NCI-H510A (cell line): Measurements from ENCODE around the gene TALDO1.

ENCODE experiments used
- DNase-seq: peaks from one replicate; lab custom pipeline; 2025; lab: John Stamatoyannopoulos, UW

TALDO1 gene

DNA sequence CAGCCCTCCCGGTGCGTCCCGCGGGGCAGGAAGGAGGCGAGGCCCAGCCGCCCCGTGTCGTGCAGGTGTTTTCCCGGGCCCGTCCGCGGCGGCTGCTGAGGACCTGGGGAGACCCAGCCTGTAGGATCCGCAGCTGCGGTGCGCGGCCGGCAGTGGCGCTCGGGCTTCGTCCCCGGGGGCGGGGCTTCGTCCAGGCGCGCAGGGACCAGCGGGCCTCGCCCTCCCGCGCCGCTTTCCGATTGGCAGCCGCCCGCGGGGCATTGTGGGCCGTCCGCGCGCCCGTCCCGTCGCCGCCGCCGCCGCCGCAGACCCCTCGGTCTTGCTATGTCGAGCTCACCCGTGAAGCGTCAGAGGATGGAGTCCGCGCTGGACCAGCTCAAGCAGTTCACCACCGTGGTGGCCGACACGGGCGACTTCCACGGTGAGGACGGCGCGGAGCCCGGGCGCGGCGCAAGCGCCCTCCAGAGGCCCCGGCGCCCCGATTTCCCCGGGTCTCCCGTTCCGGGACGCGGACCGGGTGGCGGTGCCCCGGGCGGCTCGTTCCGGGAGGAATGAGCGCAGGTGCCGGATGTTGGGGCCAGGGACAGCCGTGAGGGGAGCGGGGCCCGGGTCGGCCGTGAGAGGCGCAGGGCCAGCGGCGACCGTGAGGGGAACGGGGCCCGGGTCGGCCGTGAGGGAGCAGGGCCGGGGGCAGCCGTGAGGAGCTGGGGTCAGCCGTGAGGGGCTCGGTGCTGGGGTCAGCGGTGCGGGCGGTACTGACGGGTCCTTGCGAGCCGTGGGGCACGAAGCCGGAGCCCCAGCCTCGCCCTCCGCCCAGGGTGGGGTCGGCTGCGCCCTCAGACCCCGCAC lies at the start of gene TALDO1:
Gene TALDO1 (plus strand): TSS at position 307 of the 849 bp plus-strand sequence. CDS start 18 bp downstream, at position 325.
- peak; percentile 78 for DNase-seq

DNA sequence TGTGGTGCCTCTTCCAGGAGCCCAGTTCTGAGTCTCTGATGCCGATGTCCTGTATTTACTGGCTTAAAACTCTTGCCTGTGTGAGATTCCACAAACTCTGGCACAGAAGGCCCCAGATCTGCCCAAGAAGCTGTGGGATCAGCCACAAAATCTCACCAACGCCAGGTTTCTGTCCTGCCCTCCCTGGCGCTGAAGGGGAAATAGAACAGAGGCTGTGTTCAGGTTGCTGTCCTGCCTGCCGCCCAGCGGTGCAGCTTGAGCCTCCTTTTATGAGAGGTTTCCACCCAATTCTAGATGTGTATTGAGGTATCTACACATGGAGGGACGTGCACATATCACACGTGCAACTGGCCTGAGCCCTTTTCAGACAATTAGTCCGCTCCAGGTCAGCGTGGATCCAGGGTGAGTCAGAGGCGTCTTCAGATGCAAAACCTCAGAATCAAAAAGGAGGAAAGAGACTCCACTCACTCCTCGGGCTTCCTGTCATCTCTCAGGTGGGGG lies 49.4 kb upstream of the TALDO1 start:
- DNase-seq, result no peak

DNA sequence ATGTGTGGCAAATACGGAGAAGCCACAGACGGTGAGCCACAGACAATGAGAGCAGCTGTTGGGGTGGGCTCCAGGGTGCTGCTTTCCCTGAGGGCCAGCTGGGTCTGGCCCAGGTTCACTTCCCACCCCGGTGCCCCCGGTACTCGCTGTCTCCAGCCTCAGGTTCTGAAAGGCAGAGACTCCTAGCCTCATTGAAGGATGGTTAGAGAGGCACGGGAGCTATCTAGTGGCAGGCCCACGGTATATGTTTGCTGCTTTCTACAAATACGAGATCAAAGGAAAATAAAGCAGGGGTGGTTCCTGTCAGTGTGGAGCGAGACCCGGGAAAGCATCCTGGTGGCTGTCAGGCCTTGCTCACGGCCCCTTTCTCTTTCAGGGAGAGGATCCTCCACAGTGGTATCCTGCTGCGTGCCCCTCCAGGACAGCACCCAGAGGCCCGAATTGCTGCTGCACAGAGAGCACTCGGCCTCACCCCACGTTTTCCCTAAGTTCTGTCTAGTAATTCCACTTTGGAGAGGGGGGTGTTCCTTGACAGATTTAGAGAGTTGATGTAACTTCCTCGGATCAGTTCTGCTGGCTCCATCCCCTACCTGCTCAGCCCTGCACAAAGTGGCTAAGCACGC lies 48.7 kb upstream of the TALDO1 start:
- no peak for DNase-seq

DNA sequence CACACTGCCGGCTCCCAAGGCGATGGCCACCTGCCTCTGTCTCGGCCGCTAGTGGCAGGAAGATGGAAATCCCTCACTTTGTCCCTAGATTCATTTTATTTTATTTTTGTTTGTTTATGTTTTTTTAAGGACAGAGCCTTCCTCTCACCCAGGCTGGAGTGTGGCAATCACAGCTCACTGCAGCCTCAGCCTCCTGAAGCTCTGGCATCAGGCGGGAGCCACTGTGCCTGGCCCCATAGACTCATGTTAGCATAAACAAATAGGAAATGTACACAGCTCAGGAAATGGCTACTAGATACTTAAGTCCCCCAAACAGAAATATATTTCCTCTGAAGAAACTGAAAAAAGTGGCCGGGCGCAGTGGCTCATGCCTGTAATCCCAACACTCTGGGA lies 48.2 kb upstream of the TALDO1 start:
- DNase-seq, result no peak

DNA sequence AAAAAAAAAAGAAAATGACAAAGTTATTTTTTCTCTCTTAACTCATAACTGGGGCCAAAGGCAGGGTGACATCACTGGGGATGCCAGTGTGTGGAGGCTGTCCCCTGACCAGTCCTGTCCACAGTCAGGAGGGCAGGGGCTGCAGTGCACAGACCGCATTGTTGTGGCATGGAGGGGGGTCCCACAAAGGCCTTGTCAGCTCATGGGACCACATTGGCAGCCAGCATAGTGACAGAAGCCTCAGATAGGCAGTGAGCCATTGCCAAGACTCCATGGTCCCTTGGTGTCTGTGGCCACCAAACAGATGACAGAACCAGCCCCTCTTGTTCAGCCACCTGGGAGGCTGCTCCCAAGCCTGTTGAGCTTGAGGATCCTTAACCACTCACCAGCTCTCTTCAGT lies 47.5 kb upstream of the TALDO1 start:
- no peak for DNase-seq

DNA sequence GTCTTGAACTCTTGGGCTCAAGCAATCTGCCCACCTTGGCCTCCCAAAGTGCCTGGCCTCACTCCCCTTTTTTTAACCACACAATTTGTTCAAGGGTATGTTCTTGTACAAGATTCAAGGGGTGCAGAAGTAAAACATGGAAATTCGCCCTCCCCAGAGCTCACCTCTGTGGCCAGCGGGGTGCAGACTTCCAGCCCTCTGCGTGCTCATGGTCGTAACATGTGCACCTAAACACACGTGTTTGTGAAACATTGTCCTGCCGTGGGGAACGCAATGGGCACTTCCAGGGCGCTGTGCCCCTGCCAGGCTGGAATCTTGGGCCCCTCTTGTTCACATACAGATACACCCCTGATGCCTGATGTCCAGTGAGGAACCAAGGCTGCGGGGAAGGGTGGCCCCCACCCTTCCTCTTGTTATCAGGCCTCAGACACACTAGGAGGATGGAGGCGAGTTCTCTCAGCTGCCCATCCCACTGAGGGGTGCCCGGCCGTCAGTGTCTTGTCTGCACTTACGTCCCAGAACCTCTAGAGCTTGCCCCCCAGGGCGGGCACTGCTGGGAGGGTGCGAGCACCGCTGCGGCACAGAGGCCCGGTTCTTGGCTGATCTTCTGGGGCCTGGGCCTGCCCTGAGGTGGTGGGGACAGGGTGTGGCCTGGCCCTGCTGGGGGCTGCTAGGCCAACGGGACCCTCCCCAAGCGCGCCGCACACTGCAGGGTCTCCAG lies 45.4 kb upstream of the TALDO1 start:
- no peak for DNase-seq

DNA sequence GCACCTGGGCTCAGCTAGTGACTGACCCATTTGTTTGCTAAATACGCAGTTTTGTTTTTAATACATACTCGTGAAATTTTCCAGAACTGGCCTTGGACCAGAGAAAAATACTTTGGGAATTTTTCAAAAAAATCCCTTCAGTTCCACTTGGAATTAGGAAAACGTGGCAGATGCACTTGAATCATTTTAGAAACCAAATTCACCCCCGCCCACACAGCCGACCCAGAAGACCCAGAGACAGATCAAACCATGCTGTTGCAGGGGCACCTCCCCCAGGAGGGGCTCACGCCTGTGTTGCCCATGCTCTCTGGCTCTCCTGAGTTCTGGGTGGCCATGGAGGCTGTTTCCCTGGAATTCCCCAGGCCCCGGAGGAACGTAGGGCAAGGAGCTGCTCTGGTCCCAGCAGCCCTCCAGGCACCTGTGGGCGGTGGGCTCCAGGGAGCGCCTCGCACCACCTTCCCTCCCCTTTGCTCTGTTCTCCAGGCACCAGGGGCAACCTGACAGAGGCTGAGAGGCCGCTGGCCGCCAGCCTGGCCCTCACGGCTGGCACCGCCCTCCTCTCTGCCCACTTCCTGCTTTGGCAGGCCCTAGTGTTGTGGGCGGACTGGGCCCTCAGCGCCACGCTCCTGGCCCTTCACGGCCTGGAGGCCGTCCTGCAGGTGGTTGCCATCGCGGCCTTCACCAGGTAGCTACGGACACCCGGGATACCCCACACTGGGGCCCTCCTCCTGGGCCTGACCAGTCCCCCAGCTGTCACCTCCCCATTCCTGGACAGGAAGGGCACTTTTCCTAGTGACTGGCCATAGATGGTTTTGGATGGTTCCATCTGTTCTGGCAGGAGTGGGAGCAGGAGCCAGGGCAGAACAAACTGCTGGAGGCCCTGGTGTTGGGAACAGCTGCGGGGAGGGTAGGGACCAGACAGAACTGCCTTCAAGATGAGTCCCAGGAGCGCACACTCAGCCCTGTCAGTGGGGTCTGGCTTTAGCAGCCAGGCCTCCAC lies 44.5 kb upstream of the TALDO1 start:
- DNase-seq, result no peak

DNA sequence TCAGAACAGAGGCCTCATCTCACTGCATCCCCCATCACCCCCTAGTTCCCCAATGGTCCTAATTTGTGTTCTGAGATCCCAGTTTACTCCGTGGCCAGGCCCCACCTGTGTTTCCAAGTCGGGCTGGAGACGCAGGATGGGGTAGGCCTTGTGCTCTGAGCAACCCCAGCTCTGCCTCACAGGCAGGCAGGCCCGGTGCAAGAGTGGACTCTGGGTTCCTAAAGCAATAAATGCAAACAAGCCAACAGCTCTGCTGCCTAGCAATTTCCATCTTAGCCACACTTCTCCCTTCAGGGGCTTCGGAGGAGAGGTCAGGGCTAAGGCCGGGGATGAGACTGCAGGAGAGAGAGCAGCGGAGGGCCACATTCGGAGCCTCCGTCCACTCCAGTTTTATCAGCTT lies 43.8 kb upstream of the TALDO1 start:
- DNase-seq, result no peak

DNA sequence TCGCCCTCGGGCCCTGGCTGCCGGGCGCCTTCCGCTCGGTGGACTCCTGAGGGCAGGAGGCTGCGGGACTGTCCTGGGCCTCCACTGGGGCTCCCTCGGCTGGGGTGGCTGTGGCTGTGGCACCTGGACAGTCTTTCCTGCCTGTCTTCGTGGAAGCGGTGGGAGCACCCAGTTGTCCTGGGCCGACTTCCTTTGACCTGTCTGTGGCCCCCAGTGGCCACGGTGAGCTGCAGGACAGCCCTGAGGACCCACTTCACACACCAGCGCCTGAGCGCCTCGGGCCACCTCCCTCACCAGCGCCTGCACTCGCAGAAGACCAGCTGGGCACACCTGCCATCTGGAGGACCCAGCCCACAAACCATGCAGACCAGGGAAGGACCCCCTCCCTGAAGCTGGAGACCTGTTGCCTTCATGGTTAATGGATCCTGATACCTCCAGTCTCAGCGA lies 43.0 kb upstream of the TALDO1 start:
- no peak for DNase-seq

DNA sequence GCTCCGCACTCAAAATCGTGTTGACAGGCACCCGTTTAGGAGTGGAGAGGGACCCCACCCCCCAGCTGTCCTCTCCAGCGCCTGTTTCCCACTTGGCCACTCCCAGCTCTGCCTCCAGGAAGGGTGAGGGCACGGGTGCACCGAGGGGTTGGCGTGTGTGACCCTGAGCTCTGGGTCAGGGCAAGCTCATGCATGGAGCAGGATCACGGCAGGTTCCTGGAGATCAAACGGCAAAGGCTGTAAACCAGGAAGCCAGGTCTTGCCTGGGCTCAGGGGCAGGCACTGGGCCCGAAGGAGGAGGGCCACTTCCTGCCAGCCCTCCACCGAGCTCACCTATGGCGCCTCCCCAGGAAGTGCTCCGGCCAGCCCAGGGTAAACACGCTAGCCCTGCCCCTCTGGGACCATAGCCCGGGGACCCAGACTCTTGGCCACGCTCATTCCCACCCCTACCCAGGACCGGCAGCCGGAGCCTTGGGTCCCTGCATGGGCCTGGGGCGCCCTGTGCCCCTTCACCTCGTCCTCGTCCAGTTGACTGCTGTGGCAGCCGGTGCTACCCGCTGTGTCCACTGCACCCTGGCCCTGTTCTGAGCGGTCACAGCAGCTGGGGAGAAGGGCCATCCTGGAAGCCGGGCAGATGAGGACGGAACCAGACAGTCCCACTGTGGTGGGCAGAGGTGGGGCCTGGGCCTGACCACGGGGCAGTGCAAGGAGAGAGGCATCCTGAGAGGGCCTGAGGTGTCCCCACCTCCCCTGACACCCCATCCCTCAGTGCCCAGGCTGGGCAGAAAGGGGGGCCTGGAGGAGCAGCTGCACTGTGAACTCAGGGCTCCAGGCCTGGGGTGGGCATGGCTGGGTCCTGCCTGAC lies 42.3 kb upstream of the TALDO1 start:
- no peak for DNase-seq

DNA sequence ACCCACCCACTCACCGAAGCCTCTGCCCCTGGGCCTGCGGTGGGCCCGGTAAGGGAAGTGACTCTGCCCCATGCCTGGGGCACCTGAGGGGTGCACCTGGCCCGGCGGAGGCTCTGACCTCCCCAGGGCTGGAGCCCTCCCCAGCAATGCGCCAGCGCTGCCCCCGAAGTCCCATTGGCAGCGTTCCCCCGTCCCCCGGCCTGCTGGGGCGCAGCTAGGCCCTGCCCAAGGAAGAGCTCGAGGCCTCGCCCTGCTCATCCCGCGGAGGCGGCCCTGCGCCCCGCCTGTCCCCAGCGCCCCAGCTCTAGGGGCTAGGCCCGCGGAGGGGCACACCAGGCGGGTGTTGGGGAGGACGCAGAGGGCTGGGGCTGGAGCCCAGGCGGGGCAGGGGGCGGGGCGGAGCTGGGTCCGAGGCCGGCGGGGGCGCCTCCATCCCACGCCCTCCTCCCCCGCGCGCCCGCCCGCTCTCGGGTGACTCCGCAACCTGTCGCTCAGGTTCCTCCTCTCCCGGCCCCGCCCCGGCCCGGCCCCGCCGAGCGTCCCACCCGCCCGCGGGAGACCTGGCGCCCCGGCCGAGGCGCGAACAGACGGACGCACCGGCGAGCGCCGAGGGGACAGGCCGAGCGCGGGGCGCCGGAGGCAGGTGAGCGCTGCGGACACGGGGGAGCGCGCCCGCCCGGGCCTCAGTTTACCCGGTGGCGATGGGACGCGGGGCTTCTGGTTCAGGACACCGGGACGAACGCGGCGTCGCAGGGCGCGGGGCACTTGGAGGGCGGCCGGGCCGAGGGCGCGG lies 41.4 kb upstream of the TALDO1 start, which contains the start of gene EPS8L2:
Gene EPS8L2 (plus strand): TSS at position 586 of the 793 bp plus-strand sequence. CDS start 3,177 bp downstream, outside the sequence.
- DNase-seq, result no peak

DNA sequence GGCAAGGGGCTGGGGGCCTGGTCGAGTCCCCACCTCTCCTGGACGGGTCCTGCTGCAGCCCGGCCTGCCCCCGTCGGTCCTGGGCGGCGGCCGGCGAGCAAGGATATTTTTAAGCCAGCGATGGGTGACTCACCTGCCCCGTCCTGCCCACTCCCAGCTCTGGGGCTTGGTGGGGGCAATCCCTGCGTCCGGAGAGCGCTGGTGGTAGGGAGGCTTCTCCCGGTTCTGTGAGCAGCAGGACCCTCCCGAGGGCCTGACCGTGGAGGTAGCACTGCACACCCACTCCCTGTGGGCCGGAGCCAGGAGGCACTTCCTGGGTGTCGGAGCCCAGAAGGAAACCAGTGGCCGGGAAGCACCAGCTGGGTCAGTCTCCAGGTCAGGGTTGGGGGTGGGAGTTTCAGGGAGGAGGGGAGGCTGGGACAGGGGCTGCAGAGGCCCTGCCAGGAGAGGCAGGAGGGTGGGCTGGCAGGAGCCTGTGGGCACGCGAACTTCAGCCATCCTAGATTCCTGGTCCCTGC lies 40.8 kb upstream of the TALDO1 start:
- no peak for DNase-seq

DNA sequence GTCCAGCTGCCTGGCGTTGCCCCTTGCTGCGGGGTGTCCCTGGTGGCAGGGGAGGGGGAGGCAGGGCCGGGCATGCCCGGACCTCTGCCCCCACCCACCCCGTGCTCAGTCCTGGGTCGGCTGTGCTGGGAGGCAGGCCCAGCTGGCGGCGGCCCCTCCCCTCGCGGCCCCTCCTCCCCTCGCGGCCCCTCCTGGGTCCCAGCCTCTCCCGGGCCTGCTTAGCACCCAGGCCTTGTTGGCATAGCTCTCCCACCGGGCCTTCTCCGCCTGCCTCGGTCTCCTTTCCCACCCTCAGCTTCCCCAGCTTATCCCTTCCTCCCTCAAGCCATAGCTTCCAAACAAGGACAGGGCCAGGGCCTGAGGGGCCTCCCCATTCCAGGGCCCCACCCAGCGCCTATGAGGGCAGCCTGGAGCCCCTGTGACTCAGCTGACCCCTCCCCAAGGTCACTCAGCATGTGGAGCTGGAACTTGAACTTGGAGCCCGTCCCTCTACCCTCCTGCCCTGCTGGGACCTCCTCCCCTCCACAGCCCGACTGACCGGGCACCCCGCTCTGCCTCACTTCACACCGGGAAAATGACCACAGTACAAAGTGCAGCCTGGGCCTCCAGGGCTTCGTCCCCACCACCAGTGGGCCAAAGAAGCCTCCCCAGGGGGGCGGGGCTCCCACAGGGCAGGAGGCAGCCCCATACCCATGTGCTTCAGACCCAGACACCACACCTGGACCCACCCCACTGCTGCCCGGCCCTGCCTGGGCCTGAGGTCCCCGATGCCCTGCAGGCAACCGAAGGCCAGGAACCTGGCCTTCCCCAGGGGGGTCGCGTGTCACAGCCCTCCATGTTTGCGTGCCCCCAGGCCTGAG lies 40.1 kb upstream of the TALDO1 start:
- no peak for DNase-seq

DNA sequence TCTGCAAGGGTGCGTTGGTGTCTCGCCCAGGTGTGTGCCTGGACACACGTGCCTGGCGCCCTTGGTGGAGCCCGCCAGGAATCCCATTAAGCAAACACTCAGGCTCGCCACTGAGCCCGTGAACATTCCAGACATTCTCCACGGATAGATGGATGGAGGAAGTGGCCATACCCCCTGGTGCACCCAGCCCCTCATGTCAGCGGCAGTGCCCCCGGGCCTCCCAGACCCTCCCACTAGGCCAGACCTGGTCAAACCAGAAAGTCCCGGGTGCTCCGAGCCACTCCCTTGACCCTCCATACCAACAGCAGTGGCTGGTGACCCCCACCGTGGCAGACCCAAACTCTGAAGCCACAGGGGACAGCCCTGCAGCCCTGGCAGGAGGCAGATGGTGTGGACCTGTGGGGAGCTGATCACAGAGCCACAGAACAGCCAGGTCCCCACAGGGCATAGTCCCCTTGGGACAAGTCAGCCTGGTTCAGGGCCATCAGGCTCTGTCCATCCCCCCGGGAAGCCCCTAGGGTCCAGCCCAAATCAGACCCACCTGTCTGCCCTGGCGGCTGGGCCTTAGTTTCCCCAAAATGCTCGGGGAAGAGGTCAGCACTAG lies 39.3 kb upstream of the TALDO1 start:
- no peak for DNase-seq

DNA sequence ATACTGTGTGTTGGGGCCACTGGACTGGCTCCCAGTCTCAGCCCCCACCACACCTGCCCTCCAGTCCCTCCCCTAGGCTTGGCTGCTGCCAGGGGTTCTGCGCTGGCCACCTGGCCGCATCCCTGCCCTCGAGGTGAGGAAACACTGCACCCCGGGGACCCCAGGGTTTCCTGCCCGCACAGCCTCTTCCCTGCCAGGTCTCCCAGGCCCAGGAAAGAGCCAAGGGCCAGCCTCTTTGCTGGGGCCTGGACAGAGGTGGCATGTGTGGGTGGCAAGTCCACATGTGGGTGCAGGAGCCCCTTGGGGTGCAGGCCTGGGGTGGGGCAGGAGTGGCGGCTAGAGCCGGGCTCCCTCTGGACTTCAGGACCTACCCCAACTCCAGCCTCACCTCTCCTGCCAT lies 38.8 kb upstream of the TALDO1 start:
- no peak for DNase-seq

DNA sequence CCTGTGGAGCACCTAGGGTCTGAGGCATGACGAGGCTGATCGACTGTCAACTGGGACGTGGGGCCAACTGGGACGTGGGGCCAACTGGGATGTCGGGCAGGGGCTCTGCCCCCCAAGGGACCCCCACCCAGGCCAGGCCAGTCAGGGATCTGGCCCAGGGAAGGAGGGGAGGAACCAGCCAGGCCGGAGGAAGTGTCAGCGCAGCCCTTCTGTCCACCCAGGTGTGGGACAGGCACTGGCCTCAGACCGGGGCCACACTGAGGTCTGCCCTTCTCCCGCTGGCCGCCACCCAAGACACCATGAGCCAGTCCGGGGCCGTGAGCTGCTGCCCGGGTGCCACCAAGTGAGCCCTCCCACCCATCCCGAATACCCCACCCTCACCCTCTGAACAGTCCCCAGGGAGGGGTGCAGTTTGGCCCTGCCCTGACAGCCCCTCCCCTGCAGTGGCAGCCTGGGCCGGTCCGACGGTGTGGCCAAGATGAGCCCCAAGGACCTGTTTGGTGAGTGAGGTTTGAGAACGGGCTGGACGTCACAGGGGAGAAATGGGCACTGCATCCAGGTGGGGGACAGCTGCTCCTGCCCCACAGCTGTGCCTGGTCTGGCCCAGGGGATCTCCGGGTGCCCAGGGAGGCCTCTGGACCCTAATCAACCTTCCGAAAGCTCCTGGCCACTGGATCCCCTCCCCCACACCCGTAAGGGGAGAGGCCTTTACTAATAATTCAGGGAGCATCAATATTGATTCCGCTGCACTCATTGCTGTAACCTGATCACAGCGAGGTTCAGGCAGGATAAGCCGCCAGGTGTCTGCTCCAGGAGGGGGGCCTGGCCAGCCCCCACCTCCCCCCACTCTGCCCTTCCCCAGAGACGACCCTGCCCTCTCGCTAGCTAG lies 37.9 kb upstream of the TALDO1 start:
- DNase-seq, result no peak

DNA sequence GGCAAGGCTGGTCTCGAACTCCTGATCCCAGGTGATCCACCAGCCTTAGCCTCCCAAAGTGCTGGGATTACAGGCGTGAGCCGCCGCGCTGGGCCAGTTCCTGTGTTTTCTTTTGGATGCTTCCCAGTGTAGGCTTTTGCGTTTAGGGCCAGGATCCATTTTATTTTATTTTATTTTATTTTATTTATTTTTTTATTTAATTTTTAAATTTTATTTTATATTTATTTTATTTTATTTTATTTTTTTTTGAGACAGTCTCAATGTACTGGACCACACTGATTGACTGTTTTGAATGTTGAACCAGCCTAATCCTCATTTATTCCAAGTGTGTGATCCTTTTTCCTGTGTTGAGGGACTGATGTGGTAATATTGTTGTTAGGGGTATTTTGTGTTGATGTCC lies 32.8 kb upstream of the TALDO1 start:
- no peak for DNase-seq
